ENCODE data around the gene TRIM9.

TRIM9 gene

GRCh38 chr14:51018521-51018920, 76.4 kb downstream of the TRIM9 start:
- Histone ChIP-seq H3K27me3 (ENCODE audit: control insufficient read depth, insufficient read depth, low read length) (no peaks in the 10 kb centered on the region), H3K4me3 (ENCODE audit: low read length) (no peak overlapping the region), H3K27ac (ENCODE audit: low read length) (no peak overlapping the region), H3K36me3 (ENCODE audit: control insufficient read depth, low read depth, low read length) (no peaks in the 10 kb centered on the region), H3K9me3 (ENCODE audit: control insufficient read depth, low read depth, low read length) (no peaks in the 10 kb centered on the region), H3K4me1 (ENCODE audit: control insufficient read depth, low read depth, low read length) (no peaks in the 10 kb centered on the region), H3K9ac (ENCODE audit: low read length) (no peak overlapping the region)

DNA sequence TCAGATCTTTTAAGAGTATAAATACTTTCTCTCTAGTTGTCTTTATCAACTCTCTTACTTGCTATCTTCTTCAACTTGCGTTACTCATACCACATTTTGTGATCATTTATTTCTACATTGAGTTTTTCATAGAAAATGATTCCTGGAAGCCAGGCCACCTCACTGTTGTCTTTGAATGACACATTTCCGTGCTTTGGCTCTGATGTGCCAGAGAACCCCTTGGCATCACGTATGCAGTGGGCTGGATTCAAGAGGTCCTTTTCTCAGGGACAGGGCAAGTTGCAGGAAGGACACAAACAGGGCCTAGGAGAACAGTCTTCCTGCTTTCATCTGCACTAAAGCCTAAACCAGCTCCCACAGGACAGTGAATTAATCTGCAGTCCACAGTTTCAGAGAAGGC, 80.3 kb downstream of the TRIM9 start:
- H3K4me1 ChIP-seq (ENCODE audit: control insufficient read depth, low read depth, low read length): no peaks in the 10 kb centered on the region
- H3K9me3 ChIP-seq (ENCODE audit: control insufficient read depth, low read depth, low read length): no peaks in the 10 kb centered on the region
- H3K9ac ChIP-seq (ENCODE audit: low read length): no peak overlapping the region
- no peak overlapping the region for H3K27ac ChIP-seq (ENCODE audit: low read length)
- no peak overlapping the region for H3K4me3 ChIP-seq (ENCODE audit: low read length)
- no peaks in the 10 kb centered on the region for H3K27me3 ChIP-seq (ENCODE audit: control insufficient read depth, insufficient read depth, low read length)
- H3K36me3 ChIP-seq (ENCODE audit: control insufficient read depth, low read depth, low read length): no peaks in the 10 kb centered on the region

DNA sequence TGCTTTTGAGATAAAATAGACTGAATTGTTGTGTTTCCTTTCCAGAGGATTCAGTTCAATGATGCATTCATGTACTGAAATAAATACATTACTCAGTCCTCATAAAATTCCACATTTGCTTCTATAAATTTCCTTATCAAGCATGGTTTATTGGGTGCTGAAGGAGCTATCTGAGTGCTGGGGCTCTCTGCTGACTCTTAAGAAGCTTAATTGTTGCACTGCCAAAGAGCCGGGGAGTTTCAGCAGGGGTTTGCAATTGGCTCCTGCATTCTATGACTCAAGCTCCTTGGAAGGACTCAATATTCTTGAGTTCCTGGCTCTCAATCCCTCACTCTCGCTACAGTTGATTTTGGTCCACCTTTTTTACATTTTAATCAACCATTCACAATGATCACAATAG, 80.8 kb downstream of the TRIM9 start:
- Histone ChIP-seq H3K9me3 (ENCODE audit: control insufficient read depth, low read depth, low read length) (no peaks in the 10 kb centered on the region), H3K27ac (ENCODE audit: low read length) (no peak overlapping the region), H3K4me3 (ENCODE audit: low read length) (no peak overlapping the region), H3K4me1 (ENCODE audit: control insufficient read depth, low read depth, low read length) (no peaks in the 10 kb centered on the region), H3K27me3 (ENCODE audit: control insufficient read depth, insufficient read depth, low read length) (no peaks in the 10 kb centered on the region), H3K9ac (ENCODE audit: low read length) (no peak overlapping the region), H3K36me3 (ENCODE audit: control insufficient read depth, low read depth, low read length) (no peaks in the 10 kb centered on the region)

DNA sequence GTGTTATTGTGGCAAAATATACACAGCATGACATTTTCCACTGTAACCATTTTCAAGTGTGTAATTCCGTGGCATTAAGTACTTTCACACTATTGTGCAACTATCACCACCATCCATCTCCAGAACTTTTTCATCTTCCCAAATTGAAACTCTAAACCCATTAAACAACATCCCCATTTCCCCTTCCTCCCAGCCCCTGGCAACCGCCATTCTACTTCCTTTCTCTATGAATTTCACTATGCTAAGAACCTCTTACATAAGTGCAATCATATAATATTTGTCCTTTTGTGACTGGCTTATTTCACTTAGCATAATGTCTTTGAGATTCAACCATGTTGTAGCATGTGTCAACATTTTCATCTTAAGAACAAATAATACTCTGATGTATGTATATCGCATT, 82.8 kb downstream of the TRIM9 start:
- H3K9ac ChIP-seq (ENCODE audit: low read length): no peak overlapping the region
- H3K4me1 ChIP-seq (ENCODE audit: control insufficient read depth, low read depth, low read length): no peaks in the 10 kb centered on the region
- no peaks in the 10 kb centered on the region for H3K27me3 ChIP-seq (ENCODE audit: control insufficient read depth, insufficient read depth, low read length)
- H3K36me3 ChIP-seq (ENCODE audit: control insufficient read depth, low read depth, low read length): no peaks in the 10 kb centered on the region
- no peak overlapping the region for H3K27ac ChIP-seq (ENCODE audit: low read length)
- no peak overlapping the region for H3K4me3 ChIP-seq (ENCODE audit: low read length)
- H3K9me3 ChIP-seq (ENCODE audit: control insufficient read depth, low read depth, low read length): no peaks in the 10 kb centered on the region

DNA sequence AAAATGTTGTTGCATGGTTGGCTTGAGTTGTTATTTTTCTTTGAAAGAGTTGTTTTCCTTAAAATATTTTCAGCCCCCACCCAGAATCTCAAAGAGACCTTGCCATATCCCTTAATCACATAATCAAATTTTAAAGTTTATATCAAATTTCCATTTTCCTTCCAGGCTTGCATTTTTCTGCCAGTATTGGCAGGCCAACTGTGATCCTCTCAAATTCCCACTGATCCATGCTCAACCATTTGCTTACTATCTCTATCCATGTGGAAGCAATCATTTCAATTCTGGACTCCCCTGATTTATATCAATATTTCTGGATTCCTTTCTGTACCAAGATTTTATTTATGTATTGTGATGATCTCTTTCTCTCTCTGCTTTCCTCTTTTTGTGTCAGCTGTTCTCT, 86.5 kb downstream of the TRIM9 start:
- Histone ChIP-seq H3K36me3 (ENCODE audit: control insufficient read depth, low read depth, low read length) (no peaks in the 10 kb centered on the region), H3K9me3 (ENCODE audit: control insufficient read depth, low read depth, low read length) (no peaks in the 10 kb centered on the region), H3K4me3 (ENCODE audit: low read length) (no peak overlapping the region), H3K4me1 (ENCODE audit: control insufficient read depth, low read depth, low read length) (no peaks in the 10 kb centered on the region), H3K27ac (ENCODE audit: low read length) (no peak overlapping the region), H3K9ac (ENCODE audit: low read length) (no peak overlapping the region), H3K27me3 (ENCODE audit: control insufficient read depth, insufficient read depth, low read length) (no peaks in the 10 kb centered on the region)

DNA sequence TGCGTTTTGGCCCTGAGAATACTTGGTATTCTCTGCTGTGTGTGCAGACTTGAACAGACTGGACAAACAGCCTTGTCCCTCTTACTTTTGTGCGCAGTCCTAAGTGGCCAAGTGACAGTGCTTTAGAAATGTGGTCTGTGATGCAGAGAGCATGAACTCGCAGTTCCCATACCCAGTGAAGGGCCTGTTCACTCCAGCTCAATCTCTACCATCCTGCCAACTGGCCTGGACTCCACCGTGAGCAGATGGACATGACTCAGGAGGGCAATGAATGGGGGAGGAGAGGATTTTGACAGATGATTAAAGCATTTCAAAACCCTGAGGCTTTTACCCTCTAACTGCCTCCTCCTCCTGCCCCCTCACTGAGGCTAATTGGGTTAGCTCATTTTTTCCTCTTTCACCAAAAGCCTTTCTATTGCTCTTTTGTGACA, 88.1 kb downstream of the TRIM9 start:
- H3K27ac ChIP-seq (ENCODE audit: low read length): no peak overlapping the region
- no peaks in the 10 kb centered on the region for H3K27me3 ChIP-seq (ENCODE audit: control insufficient read depth, insufficient read depth, low read length)
- no peak overlapping the region for H3K4me3 ChIP-seq (ENCODE audit: low read length)
- no peak overlapping the region for H3K9ac ChIP-seq (ENCODE audit: low read length)
- no peaks in the 10 kb centered on the region for H3K9me3 ChIP-seq (ENCODE audit: control insufficient read depth, low read depth, low read length)
- H3K4me1 ChIP-seq (ENCODE audit: control insufficient read depth, low read depth, low read length): no peaks in the 10 kb centered on the region
- H3K36me3 ChIP-seq (ENCODE audit: control insufficient read depth, low read depth, low read length): no peaks in the 10 kb centered on the region

- Histone ChIP-seq H3K27ac (ENCODE audit: low read length) (no peak overlapping the region), H3K9me3 (ENCODE audit: control insufficient read depth, low read depth, low read length) (no peaks in the 10 kb centered on the region), H3K9ac (ENCODE audit: low read length) (no peak overlapping the region), H3K36me3 (ENCODE audit: control insufficient read depth, low read depth, low read length) (no peaks in the 10 kb centered on the region), H3K4me1 (ENCODE audit: control insufficient read depth, low read depth, low read length) (no peaks in the 10 kb centered on the region), H3K4me3 (ENCODE audit: low read length) (no peak overlapping the region), H3K27me3 (ENCODE audit: control insufficient read depth, insufficient read depth, low read length) (no peaks in the 10 kb centered on the region)
These were observed 88.6 kb downstream of the TRIM9 start for GRCh38 chr14:51006324-51006723.

DNA sequence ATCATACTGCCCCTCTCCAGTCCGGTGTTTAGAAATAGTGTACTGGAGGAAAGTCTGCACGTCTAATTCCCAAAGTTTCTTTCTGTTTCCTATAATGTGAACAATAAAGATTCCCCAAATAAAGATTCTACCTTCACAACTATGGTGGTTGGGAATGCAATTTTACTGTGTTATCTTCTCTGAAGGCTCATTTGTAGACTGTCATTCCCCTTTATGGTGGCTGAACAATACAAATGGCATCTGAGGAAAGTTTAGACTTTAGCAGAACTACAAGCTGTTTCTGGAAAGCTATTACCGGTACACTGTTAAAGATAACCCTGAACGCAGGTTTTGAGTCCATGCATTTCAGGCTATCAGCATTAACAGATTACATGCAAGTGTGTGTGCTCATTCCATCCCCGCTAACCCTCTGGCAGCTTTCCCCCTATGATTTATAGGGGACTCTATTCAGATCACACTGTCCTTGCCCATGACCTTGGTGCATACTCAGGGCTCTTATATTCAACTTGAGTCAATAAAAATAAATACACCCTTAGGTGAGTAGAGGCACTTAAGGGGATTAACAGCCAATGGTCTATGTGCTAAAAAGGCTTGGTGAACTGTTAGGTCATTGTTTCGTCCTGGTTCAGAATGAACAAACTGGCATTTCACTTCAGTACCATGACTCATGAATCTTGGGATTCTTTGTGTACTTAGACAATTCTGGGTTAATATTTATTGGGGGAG, 89.9 kb downstream of the TRIM9 start:
- Histone ChIP-seq H3K27ac (ENCODE audit: low read length) (no peak overlapping the region), H3K9me3 (ENCODE audit: control insufficient read depth, low read depth, low read length) (no peaks in the 10 kb centered on the region), H3K4me3 (ENCODE audit: low read length) (no peak overlapping the region), H3K9ac (ENCODE audit: low read length) (no peak overlapping the region), H3K27me3 (ENCODE audit: control insufficient read depth, insufficient read depth, low read length) (no peaks in the 10 kb centered on the region), H3K36me3 (ENCODE audit: control insufficient read depth, low read depth, low read length) (no peaks in the 10 kb centered on the region), H3K4me1 (ENCODE audit: control insufficient read depth, low read depth, low read length) (no peaks in the 10 kb centered on the region)

- H3K27me3 ChIP-seq (ENCODE audit: control insufficient read depth, insufficient read depth, low read length): no peaks in the 10 kb centered on the region
- no peak overlapping the region for H3K27ac ChIP-seq (ENCODE audit: low read length)
- H3K4me1 ChIP-seq (ENCODE audit: control insufficient read depth, low read depth, low read length): no peaks in the 10 kb centered on the region
- H3K9me3 ChIP-seq (ENCODE audit: control insufficient read depth, low read depth, low read length): no peaks in the 10 kb centered on the region
- no peak overlapping the region for H3K4me3 ChIP-seq (ENCODE audit: low read length)
- no peaks in the 10 kb centered on the region for H3K36me3 ChIP-seq (ENCODE audit: control insufficient read depth, low read depth, low read length)
- no peak overlapping the region for H3K9ac ChIP-seq (ENCODE audit: low read length)
These were observed 90.5 kb downstream of the TRIM9 start for GRCh38 chr14:51004352-51004800.

- Histone ChIP-seq H3K9me3 (ENCODE audit: control insufficient read depth, low read depth, low read length) (no peaks in the 10 kb centered on the region), H3K4me1 (ENCODE audit: control insufficient read depth, low read depth, low read length) (no peaks in the 10 kb centered on the region), H3K27me3 (ENCODE audit: control insufficient read depth, insufficient read depth, low read length) (no peaks in the 10 kb centered on the region), H3K36me3 (ENCODE audit: control insufficient read depth, low read depth, low read length) (no peaks in the 10 kb centered on the region), H3K9ac (ENCODE audit: low read length) (no peak overlapping the region), H3K4me3 (ENCODE audit: low read length) (no peak overlapping the region), H3K27ac (ENCODE audit: low read length) (no peak overlapping the region)
These were observed 92.4 kb downstream of the TRIM9 start for GRCh38 chr14:51002406-51002999.

DNA sequence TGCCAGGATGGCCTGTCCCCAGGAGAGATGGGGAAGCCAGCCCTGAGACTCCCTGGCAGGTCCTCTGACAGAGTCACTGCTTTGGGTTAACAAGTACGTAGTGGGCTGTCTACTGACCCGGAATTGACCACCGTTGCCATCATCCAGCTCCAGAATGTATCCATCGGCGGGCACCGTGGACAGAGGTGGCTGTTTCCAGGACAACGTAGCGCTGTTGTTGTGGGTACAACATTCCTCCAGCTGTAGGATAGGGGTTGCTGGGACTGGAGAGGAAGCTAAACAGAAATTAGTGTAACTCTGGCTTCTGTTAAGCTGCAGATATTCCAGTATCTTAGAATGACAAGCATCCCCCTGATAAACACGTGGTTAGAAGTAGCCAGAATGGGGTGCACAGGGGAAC, 94.3 kb downstream of the TRIM9 start:
- Histone ChIP-seq H3K27ac (ENCODE audit: low read length) (no peak overlapping the region), H3K4me3 (ENCODE audit: low read length) (no peak overlapping the region), H3K36me3 (ENCODE audit: control insufficient read depth, low read depth, low read length) (no peaks in the 10 kb centered on the region), H3K9ac (ENCODE audit: low read length) (no peak overlapping the region), H3K9me3 (ENCODE audit: control insufficient read depth, low read depth, low read length) (no peaks in the 10 kb centered on the region), H3K27me3 (ENCODE audit: control insufficient read depth, insufficient read depth, low read length) (no peaks in the 10 kb centered on the region), H3K4me1 (ENCODE audit: control insufficient read depth, low read depth, low read length) (no peaks in the 10 kb centered on the region)

GRCh38 chr14:50999726-51000125, 95.2 kb downstream of the TRIM9 start:
- Histone ChIP-seq H3K9ac (ENCODE audit: low read length) (no peak overlapping the region), H3K4me3 (ENCODE audit: low read length) (no peak overlapping the region), H3K36me3 (ENCODE audit: control insufficient read depth, low read depth, low read length) (no peaks in the 10 kb centered on the region)

More at GRCh38 chr14:50999726-51000125, 95.2 kb downstream of the TRIM9 start:
- Histone ChIP-seq H3K4me1 (ENCODE audit: control insufficient read depth, low read depth, low read length) (no peaks in the 10 kb centered on the region), H3K27ac (ENCODE audit: low read length) (no peak overlapping the region), H3K9me3 (ENCODE audit: control insufficient read depth, low read depth, low read length) (no peaks in the 10 kb centered on the region), H3K27me3 (ENCODE audit: control insufficient read depth, insufficient read depth, low read length) (no peaks in the 10 kb centered on the region)
